ENCODE data around the gene TFAP2E.
"Not testable (repeated sequence)": the region's sequence is repeated elsewhere in the genome, so short reads cannot be mapped to it uniquely, and the experiment has no call there.

TFAP2E gene

GRCh38 chr1:35567947-35568558 lies 5.1 kb upstream of the TFAP2E start:
- H3K9me3 ChIP-seq (ENCODE audit: insufficient read depth, low read depth, low read length): no peaks in the 10 kb centered on the region
- peaks cover 26% of the 10 kb centered on the region for H3K36me3 ChIP-seq (ENCODE audit: insufficient read depth, low read depth, low read length)
- no peak overlapping the region for H3K27ac ChIP-seq (ENCODE audit: low read length)
- H3K4me1 ChIP-seq (ENCODE audit: insufficient read depth, low read length): 0 out of 2 replicates have a peak, but pooled peaks cover 4% of the 10 kb centered on the region
- H3K4me3 ChIP-seq (ENCODE audit: low read length): no peak overlapping the region
- H3K27me3 ChIP-seq (ENCODE audit: insufficient read depth, low read length): peaks cover 53% of the 10 kb centered on the region
- no peak overlapping the region for H3K9ac ChIP-seq (ENCODE audit: low read depth, low read length)

- H3K9ac ChIP-seq (ENCODE audit: low read depth, low read length): no peak overlapping the region
- H3K36me3 ChIP-seq (ENCODE audit: insufficient read depth, low read depth, low read length): peaks cover 16% of the 10 kb centered on the region
- 0 out of 2 replicates have a peak, but pooled peaks cover 4% of the 10 kb centered on the region for H3K4me1 ChIP-seq (ENCODE audit: insufficient read depth, low read length)
- no peaks in the 10 kb centered on the region for H3K9me3 ChIP-seq (ENCODE audit: insufficient read depth, low read depth, low read length)
- H3K4me3 ChIP-seq (ENCODE audit: low read length): no peak overlapping the region
- H3K27me3 ChIP-seq (ENCODE audit: insufficient read depth, low read length): peaks cover 62% of the 10 kb centered on the region
- H3K27ac ChIP-seq (ENCODE audit: low read length): no peak overlapping the region
These were observed 4.1 kb upstream of the TFAP2E start for GRCh38 chr1:35568975-35569395.

DNA sequence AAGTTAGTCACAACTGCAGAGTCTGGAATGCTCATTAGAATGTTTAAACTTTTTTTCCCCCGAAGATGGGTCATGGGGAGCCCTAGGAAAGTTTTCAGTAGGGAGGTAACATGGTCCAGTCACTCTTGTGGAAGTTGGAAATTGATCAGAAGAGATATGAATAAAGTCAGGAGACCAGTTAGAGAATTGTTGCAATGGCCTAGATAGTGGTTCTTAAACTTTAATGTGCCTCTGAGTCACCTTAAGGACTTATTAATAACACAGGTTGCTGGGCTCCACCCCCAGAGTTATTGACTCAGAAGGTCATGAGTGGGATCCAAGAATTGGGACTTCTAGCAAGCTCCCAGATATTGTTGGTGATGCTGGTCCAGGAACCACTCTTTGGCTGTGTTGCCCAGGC lies 3.2 kb upstream of the TFAP2E start:
- H3K4me1 ChIP-seq (ENCODE audit: insufficient read depth, low read length): 0 out of 2 replicates have a peak, but pooled peaks cover 4% of the 10 kb centered on the region
- peaks cover 9% of the 10 kb centered on the region for H3K36me3 ChIP-seq (ENCODE audit: insufficient read depth, low read depth, low read length)
- H3K9ac ChIP-seq (ENCODE audit: low read depth, low read length): no peak overlapping the region
- H3K9me3 ChIP-seq (ENCODE audit: insufficient read depth, low read depth, low read length): no peaks in the 10 kb centered on the region; the same call in 1 of the 2 replicates
- H3K27ac ChIP-seq (ENCODE audit: low read length): no peak overlapping the region
- H3K4me3 ChIP-seq (ENCODE audit: low read length): no peak overlapping the region
- peaks cover 72% of the 10 kb centered on the region for H3K27me3 ChIP-seq (ENCODE audit: insufficient read depth, low read length)

DNA sequence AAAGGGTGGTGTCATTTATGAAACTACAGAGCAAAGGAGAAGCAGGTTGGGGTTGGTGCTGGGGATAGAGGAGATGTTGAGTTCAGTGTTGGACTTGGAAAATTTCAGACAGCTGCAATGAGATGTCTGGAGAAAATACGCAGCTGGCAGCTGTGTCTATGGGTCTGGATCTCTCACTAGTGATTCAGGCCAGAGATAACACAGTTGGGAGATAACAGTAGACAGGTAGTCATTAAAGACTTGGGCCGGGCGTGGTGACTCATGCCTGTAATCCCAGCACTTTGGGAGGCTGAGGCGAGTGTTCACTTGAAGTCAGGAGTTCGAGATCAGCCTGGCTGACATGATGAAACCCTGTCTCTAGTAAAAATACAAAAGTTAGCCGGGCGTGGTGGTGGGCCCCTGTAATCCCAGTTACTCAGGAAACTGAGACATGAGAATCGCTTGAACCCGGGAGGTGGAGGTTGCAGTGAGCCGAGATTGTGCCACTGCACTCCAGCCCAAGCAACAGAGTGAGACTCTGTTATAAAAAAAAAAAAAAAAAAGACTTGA lies 2.5 kb upstream of the TFAP2E start:
- H3K27me3 ChIP-seq (ENCODE audit: insufficient read depth, low read length): peaks cover 79% of the 10 kb centered on the region
- no peak overlapping the region for H3K27ac ChIP-seq (ENCODE audit: low read length)
- no peak overlapping the region for H3K9ac ChIP-seq (ENCODE audit: low read depth, low read length)
- peaks cover 6% of the 10 kb centered on the region; the same call in 1 of the 2 replicates for H3K36me3 ChIP-seq (ENCODE audit: insufficient read depth, low read depth, low read length)
- H3K9me3 ChIP-seq (ENCODE audit: insufficient read depth, low read depth, low read length): no peaks in the 10 kb centered on the region; the same call in 1 of the 2 replicates
- 0 out of 2 replicates have a peak, but pooled peaks cover 4% of the 10 kb centered on the region for H3K4me1 ChIP-seq (ENCODE audit: insufficient read depth, low read length)
- H3K4me3 ChIP-seq (ENCODE audit: low read length): no peak overlapping the region

DNA sequence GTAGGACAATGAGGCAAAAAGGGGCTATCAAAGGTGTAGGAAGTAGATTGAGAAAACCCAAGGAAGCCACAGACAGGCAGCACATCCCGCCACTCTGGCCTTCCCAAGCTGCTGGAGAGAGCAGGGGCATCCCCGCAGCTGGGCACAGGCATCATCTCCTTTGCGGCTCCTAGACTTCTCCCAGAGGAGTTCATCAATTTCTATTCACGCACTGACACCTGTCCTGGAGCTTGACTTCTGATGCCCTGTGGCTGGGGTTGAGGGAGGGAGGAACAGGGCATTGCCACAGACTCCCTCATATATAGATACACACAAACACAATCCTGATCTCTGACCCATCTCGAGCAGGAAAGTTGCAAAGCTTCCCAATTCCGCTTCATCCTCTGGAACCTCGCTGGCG lies 1.9 kb upstream of the TFAP2E start:
- no peak overlapping the region for H3K9ac ChIP-seq (ENCODE audit: low read depth, low read length)
- H3K4me3 ChIP-seq (ENCODE audit: low read length): no peak overlapping the region
- 0 out of 2 replicates have a peak, but pooled peaks cover 7% of the 10 kb centered on the region for H3K4me1 ChIP-seq (ENCODE audit: insufficient read depth, low read length)
- no peak overlapping the region for H3K27ac ChIP-seq (ENCODE audit: low read length)
- peaks cover 2% of the 10 kb centered on the region; the same call in 1 of the 2 replicates for H3K36me3 ChIP-seq (ENCODE audit: insufficient read depth, low read depth, low read length)
- H3K9me3 ChIP-seq (ENCODE audit: insufficient read depth, low read depth, low read length): no peaks in the 10 kb centered on the region; the same call in 1 of the 2 replicates
- peaks cover 85% of the 10 kb centered on the region for H3K27me3 ChIP-seq (ENCODE audit: insufficient read depth, low read length)

- Histone ChIP-seq H3K36me3 (ENCODE audit: insufficient read depth, low read depth, low read length) (no peaks in the 10 kb centered on the region), H3K4me3 (ENCODE audit: low read length) (no peak overlapping the region), H3K9me3 (ENCODE audit: insufficient read depth, low read depth, low read length) (no peaks in the 10 kb centered on the region; the same call in 1 of the 2 replicates), H3K9ac (ENCODE audit: low read depth, low read length) (no peak overlapping the region), H3K27me3 (ENCODE audit: insufficient read depth, low read length) (peaks cover 95% of the 10 kb centered on the region), H3K27ac (ENCODE audit: low read length) (no peak overlapping the region), H3K4me1 (ENCODE audit: insufficient read depth, low read length) (0 out of 2 replicates have a peak, but pooled peaks cover 9% of the 10 kb centered on the region)
These were observed 818 bp upstream of the TFAP2E start for GRCh38 chr1:35572296-35572695.

DNA sequence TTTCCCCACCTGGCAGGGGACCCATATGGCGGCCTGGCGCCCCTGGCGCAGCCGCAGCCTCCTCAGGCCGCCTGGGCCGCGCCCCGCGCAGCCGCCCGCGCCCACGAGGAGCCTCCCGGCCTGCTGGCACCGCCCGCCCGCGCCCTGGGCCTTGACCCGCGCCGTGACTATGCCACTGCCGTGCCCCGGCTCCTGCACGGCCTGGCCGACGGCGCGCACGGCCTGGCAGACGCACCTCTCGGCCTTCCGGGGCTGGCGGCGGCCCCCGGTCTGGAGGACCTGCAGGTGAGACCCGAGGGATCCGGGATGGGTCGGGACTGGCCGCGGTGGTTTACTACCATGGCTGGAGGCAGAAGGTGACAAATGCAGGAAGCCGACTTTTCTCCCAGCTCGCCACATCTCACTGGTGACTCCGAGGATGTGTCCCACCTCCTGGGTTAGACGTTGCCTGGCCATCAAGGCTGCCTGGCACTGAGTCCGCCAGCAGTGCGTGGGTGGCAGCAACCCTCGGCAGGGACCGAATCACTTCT lies 1.1 kb downstream of the TFAP2E start:
- Histone ChIP-seq H3K9ac (ENCODE audit: low read depth, low read length) (no peak overlapping the region), H3K27ac (ENCODE audit: low read length) (no peak overlapping the region), H3K9me3 (ENCODE audit: insufficient read depth, low read depth, low read length) (no peaks in the 10 kb centered on the region; the same call in 1 of the 2 replicates), H3K4me3 (ENCODE audit: low read length) (no peak overlapping the region), H3K4me1 (ENCODE audit: insufficient read depth, low read length) (0 out of 2 replicates have a peak, but pooled peaks cover 12% of the 10 kb centered on the region), H3K27me3 (ENCODE audit: insufficient read depth, low read length) (peaks cover 100% of the 10 kb centered on the region), H3K36me3 (ENCODE audit: insufficient read depth, low read depth, low read length) (no peaks in the 10 kb centered on the region)

DNA sequence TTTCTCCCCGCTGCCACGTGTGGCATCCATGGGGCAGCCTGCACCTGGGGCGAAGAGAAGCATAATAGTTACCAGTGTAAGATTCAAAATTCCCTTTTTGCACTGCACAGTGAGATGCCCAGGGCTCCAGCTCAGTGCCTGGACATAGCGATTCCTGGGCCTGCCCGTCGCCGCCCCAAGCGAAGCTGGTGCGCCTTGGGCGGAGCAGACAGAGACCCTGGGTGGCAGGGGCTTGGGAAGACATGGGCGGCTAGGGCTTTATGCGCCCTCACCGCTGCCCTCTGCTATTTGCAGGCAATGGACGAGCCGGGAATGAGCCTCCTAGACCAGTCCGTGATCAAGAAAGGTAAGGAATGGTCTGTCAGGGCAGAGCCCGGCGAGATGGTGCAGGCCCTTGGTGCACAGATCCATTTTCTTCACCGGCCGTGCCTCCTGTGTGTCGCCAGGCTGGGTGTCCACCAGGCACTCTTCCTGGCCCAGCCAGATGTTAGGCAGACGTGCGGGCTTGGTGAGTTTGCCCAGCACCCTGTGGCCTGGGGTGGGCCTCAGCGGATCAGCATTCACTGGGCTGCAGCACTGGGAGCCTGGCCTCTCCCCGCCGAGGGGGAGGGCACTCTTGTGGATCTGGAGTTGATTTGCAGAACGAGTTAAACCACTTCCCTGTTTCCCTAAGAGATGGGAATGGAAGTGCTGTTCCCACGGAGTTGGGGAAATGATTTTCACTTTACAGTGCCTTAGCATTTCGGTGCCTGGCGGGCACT lies 1.7 kb downstream of the TFAP2E start:
- Histone ChIP-seq H3K9me3 (ENCODE audit: insufficient read depth, low read depth, low read length) (no peaks in the 10 kb centered on the region; the same call in 1 of the 2 replicates), H3K27ac (ENCODE audit: low read length) (no peak overlapping the region), H3K36me3 (ENCODE audit: insufficient read depth, low read depth, low read length) (no peaks in the 10 kb centered on the region), H3K4me1 (ENCODE audit: insufficient read depth, low read length) (0 out of 2 replicates have a peak, but pooled peaks cover 12% of the 10 kb centered on the region), H3K9ac (ENCODE audit: low read depth, low read length) (no peak overlapping the region), H3K27me3 (ENCODE audit: insufficient read depth, low read length) (peaks cover 100% of the 10 kb centered on the region), H3K4me3 (ENCODE audit: low read length) (no peak overlapping the region)

GRCh38 chr1:35575416-35575958 lies 2.4 kb downstream of the TFAP2E start:
- no peaks in the 10 kb centered on the region; the same call in 1 of the 2 replicates for H3K9me3 ChIP-seq (ENCODE audit: insufficient read depth, low read depth, low read length)
- H3K36me3 ChIP-seq (ENCODE audit: insufficient read depth, low read depth, low read length): no peaks in the 10 kb centered on the region
- H3K4me3 ChIP-seq (ENCODE audit: low read length): no peak overlapping the region
- H3K9ac ChIP-seq (ENCODE audit: low read depth, low read length): no peak overlapping the region
- H3K4me1 ChIP-seq (ENCODE audit: insufficient read depth, low read length): 0 out of 2 replicates have a peak, but pooled peaks cover 12% of the 10 kb centered on the region
- H3K27ac ChIP-seq (ENCODE audit: low read length): no peak overlapping the region
- peaks cover 93% of the 10 kb centered on the region for H3K27me3 ChIP-seq (ENCODE audit: insufficient read depth, low read length)

DNA sequence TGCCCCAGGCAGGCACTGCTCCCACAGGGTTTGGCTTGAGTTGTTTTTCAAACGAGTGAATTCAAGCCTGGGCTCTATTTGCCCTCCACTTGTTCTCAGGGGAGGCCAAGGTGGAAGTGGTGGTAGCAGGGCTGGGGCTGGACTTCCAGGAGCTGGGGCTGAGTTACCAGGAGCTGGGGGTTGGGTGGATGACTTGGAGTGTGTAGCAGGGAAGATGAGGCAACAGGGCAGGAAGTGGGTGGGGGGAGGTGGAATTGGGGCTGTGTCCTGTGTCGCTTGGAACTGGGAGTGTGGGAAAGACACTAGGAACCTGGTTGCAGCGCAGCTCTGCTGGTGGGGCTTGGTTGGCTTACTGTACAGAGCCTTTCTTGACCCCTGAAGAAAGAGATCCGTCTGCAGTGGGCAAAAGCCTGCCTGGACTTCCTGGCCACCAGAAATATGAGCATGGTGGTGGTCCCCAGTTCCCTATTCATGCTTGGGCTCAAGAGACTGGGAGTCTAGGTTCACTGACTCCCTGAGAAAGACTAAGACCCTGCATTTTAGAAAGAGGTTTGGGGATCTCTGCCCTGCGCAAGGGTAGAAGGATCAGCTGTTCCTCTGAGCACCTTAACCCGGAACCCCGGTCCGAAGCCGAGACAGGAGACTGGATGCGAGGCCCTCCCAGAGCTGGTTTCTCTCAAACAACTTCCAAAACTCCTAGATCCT lies 3.1 kb downstream of the TFAP2E start:
- Histone ChIP-seq H3K27ac (ENCODE audit: low read length) (no peak overlapping the region), H3K27me3 (ENCODE audit: insufficient read depth, low read length) (peaks cover 86% of the 10 kb centered on the region), H3K4me3 (ENCODE audit: low read length) (no peak overlapping the region), H3K9ac (ENCODE audit: low read depth, low read length) (no peak overlapping the region), H3K4me1 (ENCODE audit: insufficient read depth, low read length) (0 out of 2 replicates have a peak, but pooled peaks cover 12% of the 10 kb centered on the region), H3K9me3 (ENCODE audit: insufficient read depth, low read depth, low read length) (no peaks in the 10 kb centered on the region; the same call in 1 of the 2 replicates), H3K36me3 (ENCODE audit: insufficient read depth, low read depth, low read length) (no peaks in the 10 kb centered on the region)

DNA sequence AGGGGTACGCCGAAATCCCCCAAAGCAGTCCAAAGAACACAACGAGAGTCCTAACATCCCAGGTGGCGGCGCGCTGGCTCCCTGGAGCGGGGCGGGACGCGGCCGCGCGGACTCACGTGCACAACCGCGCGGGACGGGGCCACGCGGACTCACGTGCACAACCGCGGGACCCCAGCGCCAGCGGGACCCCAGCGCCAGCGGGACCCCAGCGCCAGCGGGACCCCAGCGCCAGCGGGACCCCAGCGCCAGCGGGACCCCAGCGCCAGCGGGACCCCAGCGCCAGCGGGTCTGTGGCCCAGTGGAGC lies 3.6 kb downstream of the TFAP2E start:
- H3K9me3 ChIP-seq (ENCODE audit: insufficient read depth, low read depth, low read length); H3K4me3 ChIP-seq (ENCODE audit: low read length); H3K36me3 ChIP-seq (ENCODE audit: insufficient read depth, low read depth, low read length); H3K9ac ChIP-seq (ENCODE audit: low read depth, low read length); H3K27ac ChIP-seq (ENCODE audit: low read length): not testable (repeated sequence)
- Histone ChIP-seq H3K4me1 (ENCODE audit: insufficient read depth, low read length) (0 out of 2 replicates have a peak, but pooled peaks cover 12% of the 10 kb centered on the region), H3K27me3 (ENCODE audit: insufficient read depth, low read length) (peaks cover 81% of the 10 kb centered on the region)
